Measurements from ENCODE around the gene SLC6A19. TPM values are rescaled to one million over a fixed set of nuclear protein-coding genes. Genes with fewer than 3 reads are reported as not detected.

The SLC6A19 gene
- total and polyA plus RNA-seq, 2 donors (not counting 1 experiment from before 2014, with no cell fraction given), result not detected

GRCh38 chr5:1187950-1188334 is 13.5 kb upstream of the SLC6A19 start:
- Histone ChIP-seq H3K9ac (ENCODE audit: low read length) (no peak overlapping the region), H2AFZ (ENCODE audit: insufficient read depth, low read depth, low read length, poor library complexity, severe bottlenecking) (no peak overlapping the region), H3K27me3 (replicated peaks in 1 of 4; ENCODE audit: control extremely low read depth in 1 of 4, control insufficient read depth in 3 of 4, insufficient read depth in 4 of 4, low read length in 3 of 4) (no peaks in the 10 kb centered on the region), H3K4me1 (ENCODE audit: control insufficient read depth in 2 of 2, insufficient read depth in 2 of 2, low read length in 2 of 2) (no peaks in the 10 kb centered on the region), H3K9me3 (ENCODE audit: control extremely low read depth in 1 of 3, control insufficient read depth in 2 of 3, insufficient read depth in 1 of 3, low read length in 2 of 3) (no peaks in the 10 kb centered on the region), H4K20me1 (ENCODE audit: control insufficient read depth, insufficient read depth, low read length, poor library complexity, severe bottlenecking) (no peaks in the 10 kb centered on the region), H3K4me3 (ENCODE audit: control extremely low read depth in 1 of 5, extremely low read depth in 1 of 5, insufficient read depth in 1 of 5, low read depth in 2 of 5, low read length in 4 of 5) (no peak overlapping the region), H3K4me2 (replicated peaks; ENCODE audit: low read depth, low read length, poor library complexity, severe bottlenecking) (no peak overlapping the region), H3K79me2 (ENCODE audit: control insufficient read depth, insufficient read depth, low read length) (no peaks in the 10 kb centered on the region), H3K27ac (ENCODE audit: low read length in 2 of 2) (no peak overlapping the region), H3K36me3 (replicated peaks in 1 of 2; ENCODE audit: control extremely low read depth in 1 of 2, control insufficient read depth in 1 of 2, extremely low read depth in 1 of 2, insufficient read depth in 2 of 2, low read length in 1 of 2) (no peaks in the 10 kb centered on the region)
- H3K27ac Mint-ChIP-seq, result no peak overlapping the region
- CTCF ChIA-PET, result no interaction called here
- H3K4me3 Mint-ChIP-seq, result no peak overlapping the region
- ATAC-seq (ENCODE audit: low read depth) (no peak), DNase-seq (no peak)
- TF ChIP-seq EZH2 (IDR thresholded peaks at IDR 0.05; ENCODE audit: borderline replicate concordance, insufficient read depth, low read depth, low read length, poor library complexity, severe bottlenecking), result no peak
- peaks cover 5% of the 10 kb centered on the region for H3K4me1 Mint-ChIP-seq
- 91% methylated on average over 2 of the region's 8 CpGs for WGBS (ENCODE audit: insufficient coverage)
- POLR2A ChIA-PET, result no interaction called here
- no peaks in the 10 kb centered on the region for H3K9me3 Mint-ChIP-seq (ENCODE audit: insufficient read depth)
- intact Hi-C loops (cut with micrococcal nuclease), result no loop called here
- peaks cover 18% of the 10 kb centered on the region for H3K27me3 Mint-ChIP-seq

- Mint-ChIP-seq H3K27me3 (peaks cover 18% of the 10 kb centered on the region), H3K27ac (no peak overlapping the region), H3K4me1 (peaks cover 5% of the 10 kb centered on the region), H3K9me3 (ENCODE audit: insufficient read depth) (no peaks in the 10 kb centered on the region), H3K4me3 (no peak overlapping the region)
- Histone ChIP-seq H3K27ac (ENCODE audit: low read length in 2 of 2) (no peak overlapping the region), H3K27me3 (replicated peaks in 1 of 4; ENCODE audit: control extremely low read depth in 1 of 4, control insufficient read depth in 3 of 4, insufficient read depth in 4 of 4, low read length in 3 of 4) (no peaks in the 10 kb centered on the region), H2AFZ (ENCODE audit: insufficient read depth, low read depth, low read length, poor library complexity, severe bottlenecking) (no peak overlapping the region), H3K79me2 (ENCODE audit: control insufficient read depth, insufficient read depth, low read length) (no peaks in the 10 kb centered on the region), H3K36me3 (replicated peaks in 1 of 2; ENCODE audit: control extremely low read depth in 1 of 2, control insufficient read depth in 1 of 2, extremely low read depth in 1 of 2, insufficient read depth in 2 of 2, low read length in 1 of 2) (no peaks in the 10 kb centered on the region), H3K4me1 (ENCODE audit: control insufficient read depth in 2 of 2, insufficient read depth in 2 of 2, low read length in 2 of 2) (no peaks in the 10 kb centered on the region), H3K9ac (ENCODE audit: low read length) (no peak overlapping the region), H3K9me3 (ENCODE audit: control extremely low read depth in 1 of 3, control insufficient read depth in 2 of 3, insufficient read depth in 1 of 3, low read length in 2 of 3) (no peaks in the 10 kb centered on the region), H4K20me1 (ENCODE audit: control insufficient read depth, insufficient read depth, low read length, poor library complexity, severe bottlenecking) (no peaks in the 10 kb centered on the region), H3K4me2 (replicated peaks; ENCODE audit: low read depth, low read length, poor library complexity, severe bottlenecking) (no peak overlapping the region), H3K4me3 (ENCODE audit: control extremely low read depth in 1 of 5, extremely low read depth in 1 of 5, insufficient read depth in 1 of 5, low read depth in 2 of 5, low read length in 4 of 5) (no peak overlapping the region)
- 50% methylated on average over 2 of the region's 6 CpGs for WGBS (ENCODE audit: insufficient coverage)
- ATAC-seq (ENCODE audit: low read depth) (no peak), DNase-seq (no peak)
- POLR2A ChIA-PET, result no interaction called here
- intact Hi-C loops (cut with micrococcal nuclease), result no loop called here
- CTCF ChIA-PET, result no interaction called here
- TF ChIP-seq EZH2 (IDR thresholded peaks at IDR 0.05; ENCODE audit: borderline replicate concordance, insufficient read depth, low read depth, low read length, poor library complexity, severe bottlenecking), result no peak
- TF ChIP-seq CTCF (IDR thresholded peaks at IDR 0.05), result no peak
These were observed 12.9 kb upstream of the SLC6A19 start for GRCh38 chr5:1188464-1188863.

Measured in B cell (primary cell).